ENCODE results near the gene POLN.
A peak's percentile ranks its signal among the peaks of the same experiment; 100 is the strongest.
"Not testable (repeated sequence)": the region's sequence is repeated elsewhere in the genome, so short reads cannot be mapped to it uniquely, and the experiment has no call there.

POLN gene

GRCh38 chr4:2281575-2282343 is 39.8 kb upstream of the POLN start:
- no peak overlapping the region for H3K4me3 ChIP-seq (ENCODE audit: low read depth, low read length)
- DNase-seq (ENCODE audit: low read depth): peak; percentile 81
- TF ChIP-seq CTCF (IDR thresholded peaks at IDR 0.05; ENCODE audit: insufficient read depth, low read depth, low read length, missing control alignments): peak; percentile 21

GRCh38 chr4:2280531-2281300 is 38.8 kb upstream of the POLN start:
- TF ChIP-seq CTCF (IDR thresholded peaks at IDR 0.05; ENCODE audit: insufficient read depth, low read depth, low read length, missing control alignments): no peak
- no peak for DNase-seq (ENCODE audit: low read depth)
- H3K4me3 ChIP-seq (ENCODE audit: low read depth, low read length): no peak overlapping the region

GRCh38 chr4:2277956-2278355 is 36.0 kb upstream of the POLN start:
- no peak for DNase-seq (ENCODE audit: low read depth)
- no peak overlapping the region for H3K4me3 ChIP-seq (ENCODE audit: low read depth, low read length)
- TF ChIP-seq CTCF (IDR thresholded peaks at IDR 0.05; ENCODE audit: insufficient read depth, low read depth, low read length, missing control alignments): no peak

- no peak for DNase-seq (ENCODE audit: low read depth)
- TF ChIP-seq CTCF (IDR thresholded peaks at IDR 0.05; ENCODE audit: insufficient read depth, low read depth, low read length, missing control alignments): no peak
- H3K4me3 ChIP-seq (ENCODE audit: low read depth, low read length): no peak overlapping the region
These were observed 34.8 kb upstream of the POLN start for GRCh38 chr4:2276581-2277325.

GRCh38 chr4:2275546-2276251 is 33.8 kb upstream of the POLN start:
- TF ChIP-seq CTCF (IDR thresholded peaks at IDR 0.05; ENCODE audit: insufficient read depth, low read depth, low read length, missing control alignments): no peak
- no peak overlapping the region for H3K4me3 ChIP-seq (ENCODE audit: low read depth, low read length)
- DNase-seq (ENCODE audit: low read depth): no peak

- DNase-seq (ENCODE audit: low read depth); H3K4me3 ChIP-seq (ENCODE audit: low read depth, low read length): not testable (repeated sequence)
These were observed 33.1 kb upstream of the POLN start for GRCh38 chr4:2275044-2275397.

All from GM12865 (cell line).